GM19455 (cell line): ENCODE results near the gene DDTL.
A peak's percentile ranks its signal among the peaks of the same experiment; 100 is the strongest.
"Not testable (repeated sequence)": the region's sequence is repeated elsewhere in the genome, so short reads cannot be mapped to it uniquely, and the experiment has no call there.

ENCODE experiments used
- ATAC-seq: cut with Tn5 transposase; IDR thresholded peaks from one replicate; pipeline ENCODE4 v1.9.1; 2021; ENCODE audit not compliant: unreplicated experiment

Gene DDTL

DNA sequence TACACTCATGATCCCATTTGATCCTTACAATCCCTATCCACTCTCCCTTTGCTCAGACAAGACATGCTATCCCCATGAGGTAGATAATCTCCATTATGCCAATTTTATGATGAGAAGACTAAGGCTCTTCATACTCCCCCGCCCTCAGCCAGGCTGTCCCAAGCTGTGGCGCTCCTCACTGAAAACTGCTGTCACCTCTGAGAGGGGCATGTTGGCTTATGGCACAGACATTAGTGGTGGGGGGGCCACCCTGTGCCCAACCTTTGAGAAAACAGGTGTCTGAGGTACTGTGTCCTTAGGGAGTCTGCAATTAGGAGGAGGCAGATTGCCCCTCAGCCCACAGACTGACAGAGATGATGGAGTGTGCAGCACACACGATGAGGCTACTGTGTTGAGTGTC, 2.4 kb downstream of the DDTL start:
- ATAC-seq, result no peak

DNA sequence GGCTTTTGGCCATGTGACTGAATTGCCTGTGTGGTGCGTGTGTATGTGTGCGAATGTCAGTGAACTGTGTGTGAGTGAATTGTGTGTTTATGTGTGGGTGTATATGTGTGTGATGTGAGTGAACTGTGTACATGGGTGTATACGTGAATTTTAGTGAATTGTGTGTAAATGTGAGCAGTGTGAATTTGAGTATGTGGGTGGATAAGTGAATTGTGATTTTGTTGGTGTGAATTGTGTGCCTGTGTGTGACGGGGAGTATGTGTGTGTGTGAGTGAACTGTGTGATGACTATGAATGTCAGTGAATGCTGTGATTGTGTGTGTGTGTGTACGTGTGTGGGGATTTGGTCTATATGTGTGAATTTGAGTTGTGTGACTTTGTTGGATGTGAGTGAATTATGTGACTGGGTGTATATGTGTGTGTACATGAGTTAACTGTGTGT, 3.5 kb downstream of the DDTL start:
- ATAC-seq, result no peak

GRCh38 chr22:23970816-23971486, 4.3 kb downstream of the DDTL start:
- ATAC-seq, result no peak

- ATAC-seq, result not testable (repeated sequence)
Measured at GRCh38 chr22:23971927-23972326, 5.2 kb downstream of the DDTL start.

GRCh38 chr22:23974345-23974744, 7.7 kb downstream of the DDTL start, which contains the start of gene DDT:
Gene DDT (minus strand): TSS chr22:23974441. CDS start chr22:23974414, 27 bp downstream.
- ATAC-seq, result peak; percentile 92

DNA sequence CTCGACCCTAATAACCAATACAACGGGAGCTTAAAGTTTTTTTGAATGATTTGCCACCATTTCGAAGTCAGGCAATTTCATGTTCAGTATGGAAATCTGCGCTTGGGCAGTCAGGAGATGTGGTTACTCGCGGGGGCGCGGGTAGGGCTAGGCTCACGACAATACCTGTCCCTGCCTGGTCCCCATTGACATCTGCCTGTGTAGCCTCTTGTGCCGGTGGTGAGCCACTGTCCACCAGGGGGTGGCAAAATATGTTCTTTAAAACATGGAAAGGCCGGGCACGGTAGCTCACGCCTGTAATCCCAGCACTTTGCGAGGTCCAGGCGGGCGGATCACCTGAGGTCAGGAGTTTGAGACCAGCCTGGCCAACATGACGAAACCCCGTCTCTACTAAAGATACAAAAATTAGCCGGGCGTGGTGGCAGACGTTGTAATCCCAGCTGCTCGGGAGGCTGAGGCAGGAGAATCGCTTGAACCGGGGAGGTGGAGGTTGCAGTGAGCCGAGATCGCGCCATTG, 8.2 kb downstream of the DDTL start:
- ATAC-seq, result not testable (repeated sequence)

- not testable (repeated sequence) for ATAC-seq
Measured at GRCh38 chr22:23977304-23977703, 10.6 kb downstream of the DDTL start.

GRCh38 chr22:23979557-23980240, 13.0 kb downstream of the DDTL start, which contains the start of gene GSTT2:
Gene GSTT2 (plus strand): TSS chr22:23980134.
- ATAC-seq, result not testable (repeated sequence)

GRCh38 chr22:23980567-23980966, 13.9 kb downstream of the DDTL start:
- ATAC-seq, result not testable (repeated sequence)

DNA sequence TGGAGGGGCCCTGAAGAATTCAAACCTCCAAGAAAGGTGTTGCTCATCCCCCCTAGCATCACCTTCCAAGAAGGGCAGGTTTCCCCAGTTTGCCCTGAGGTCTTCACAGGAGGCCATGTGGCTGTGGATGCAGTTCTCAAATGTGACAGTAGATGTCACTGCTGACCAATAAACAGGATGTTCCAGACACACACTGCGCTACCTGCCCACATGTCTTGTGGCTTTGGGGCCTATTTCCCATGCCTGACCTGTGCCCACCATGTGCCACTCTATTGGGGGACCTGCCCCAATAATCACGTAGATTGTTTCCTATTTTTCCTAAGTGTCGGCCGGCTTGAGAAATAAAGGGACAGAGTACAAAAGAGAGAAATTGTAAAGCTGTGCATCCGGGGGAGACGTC, 17.7 kb downstream of the DDTL start:
- no peak for ATAC-seq

- ATAC-seq, result not testable (repeated sequence)
Measured at GRCh38 chr22:23986089-23986488, 19.4 kb downstream of the DDTL start.

DNA sequence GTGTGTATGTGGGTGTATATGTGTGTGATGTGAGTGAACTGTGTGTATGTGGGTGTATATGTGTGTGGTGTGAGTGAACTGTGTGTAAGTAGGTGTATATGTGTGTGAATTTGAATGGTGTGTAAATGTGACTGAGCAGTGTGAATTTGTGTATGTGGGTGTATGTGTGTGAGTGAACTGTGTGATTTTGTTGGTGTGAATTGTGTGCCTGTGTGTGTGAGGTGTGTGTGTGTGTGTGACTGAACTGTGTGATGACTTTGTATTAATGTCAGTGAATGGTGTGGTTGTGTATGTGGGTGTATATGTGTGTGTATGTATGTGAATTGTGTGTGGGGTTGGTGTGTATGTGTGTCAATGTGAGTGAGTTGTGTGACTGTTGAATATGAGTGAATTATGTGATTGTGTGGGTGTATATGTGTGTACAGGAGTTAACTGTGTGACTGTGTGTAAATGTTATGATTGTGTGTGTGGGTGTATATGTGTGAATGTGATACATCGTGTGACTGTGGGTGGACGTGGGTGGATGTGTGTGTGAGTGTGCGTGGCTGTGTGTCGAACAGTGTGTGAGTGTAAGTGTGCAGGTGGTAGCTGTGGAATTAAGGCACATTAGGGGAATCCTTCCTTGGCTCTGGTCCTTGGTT, 20.0 kb downstream of the DDTL start:
- not testable (repeated sequence) for ATAC-seq

- ATAC-seq, result not testable (repeated sequence)
Measured at GRCh38 chr22:23989583-23990244, 23.0 kb downstream of the DDTL start.

DNA sequence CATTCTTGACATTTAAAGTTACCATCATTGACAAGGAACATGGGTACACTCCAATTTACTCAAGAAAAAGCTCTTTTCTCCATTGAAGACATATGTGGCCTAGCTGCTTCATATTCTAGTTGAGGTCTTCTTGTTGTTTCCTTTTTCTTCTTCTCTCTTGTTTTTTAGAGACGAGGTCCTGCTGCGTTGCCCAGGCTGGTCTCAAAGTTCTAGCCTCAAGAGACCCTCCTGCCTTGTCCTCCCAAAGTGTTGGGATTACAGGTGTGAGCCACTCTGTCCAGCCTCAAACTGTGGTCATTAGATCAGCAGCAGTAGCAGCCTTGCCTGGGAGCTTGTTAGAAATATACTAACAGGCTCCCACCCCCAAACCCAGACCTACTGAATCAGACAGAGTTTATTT, 26.4 kb downstream of the DDTL start:
- ATAC-seq, result not testable (repeated sequence)

DNA sequence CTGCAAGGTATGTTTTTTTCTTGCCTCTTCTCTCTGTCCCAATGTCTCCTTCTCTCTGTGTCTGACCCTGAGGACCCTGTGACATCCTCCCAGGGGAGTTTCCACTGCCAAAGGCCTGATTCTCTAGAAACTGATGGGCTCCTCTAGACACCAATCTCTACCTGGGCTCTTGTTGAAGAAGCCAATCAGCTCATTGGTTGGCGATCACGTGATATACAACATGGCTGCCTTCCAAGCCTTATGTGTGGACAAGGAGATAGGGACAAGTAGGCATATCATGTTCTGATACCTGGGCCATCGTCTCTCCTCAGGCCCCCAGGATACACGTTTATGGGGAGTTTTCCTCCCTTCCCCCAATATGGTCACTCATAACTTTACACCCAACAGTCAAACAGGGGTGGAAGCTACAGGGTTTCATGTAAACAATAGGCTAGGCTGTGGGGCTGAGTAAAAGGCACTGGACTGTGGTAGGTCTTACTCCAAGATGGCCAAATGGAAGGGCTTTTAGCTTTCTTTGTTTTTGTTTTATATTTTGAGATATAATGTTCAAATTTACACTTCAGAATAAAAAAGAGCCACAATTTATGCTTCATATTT, 27.0 kb downstream of the DDTL start:
- not testable (repeated sequence) for ATAC-seq

- no peak for ATAC-seq
Measured at GRCh38 chr22:23997092-23997491, 30.4 kb downstream of the DDTL start.

GRCh38 chr22:23999779-24000178, 33.1 kb downstream of the DDTL start:
- not testable (repeated sequence) for ATAC-seq

DNA sequence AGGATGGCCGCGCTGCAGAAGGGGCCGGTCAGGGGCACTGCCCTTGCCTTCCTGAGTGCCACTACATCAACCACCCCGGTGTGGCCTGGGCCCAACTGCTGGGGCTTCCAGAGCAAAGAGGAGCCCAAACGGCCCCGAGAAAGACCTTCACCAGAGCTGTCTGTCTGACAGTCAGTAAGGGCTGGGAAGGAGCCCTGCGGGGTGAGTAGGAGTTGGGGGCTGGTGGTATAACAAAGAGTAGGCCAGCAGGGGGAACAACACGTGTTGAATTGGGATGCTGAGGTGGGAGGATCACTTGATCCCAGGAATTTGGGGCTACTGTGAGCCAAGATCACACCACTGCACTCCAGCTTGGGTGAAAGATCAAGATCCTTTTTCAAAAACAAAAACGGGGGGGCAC, 34.6 kb downstream of the DDTL start:
- no peak for ATAC-seq

- no peak for ATAC-seq
Measured at GRCh38 chr22:24002272-24002671, 35.6 kb downstream of the DDTL start.

DNA sequence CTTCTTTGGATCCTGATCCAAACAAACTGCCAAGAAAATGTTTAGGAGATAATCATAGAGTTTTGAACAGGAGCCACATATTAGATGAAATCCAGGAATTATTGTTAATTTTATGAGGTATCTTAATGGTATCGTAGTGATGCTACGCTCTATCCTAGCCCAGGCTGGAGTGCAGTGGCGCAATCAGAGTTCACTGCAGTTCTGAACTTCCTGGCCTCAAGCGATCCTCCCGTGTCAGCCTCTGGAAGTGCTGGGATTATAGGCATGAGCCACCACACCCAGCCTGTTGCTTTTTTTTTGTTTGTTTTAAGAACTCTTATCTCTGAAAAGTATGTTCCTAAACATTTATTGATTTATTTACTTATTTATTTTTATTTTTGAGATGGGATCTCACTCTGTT, 36.2 kb downstream of the DDTL start:
- no peak for ATAC-seq

DNA sequence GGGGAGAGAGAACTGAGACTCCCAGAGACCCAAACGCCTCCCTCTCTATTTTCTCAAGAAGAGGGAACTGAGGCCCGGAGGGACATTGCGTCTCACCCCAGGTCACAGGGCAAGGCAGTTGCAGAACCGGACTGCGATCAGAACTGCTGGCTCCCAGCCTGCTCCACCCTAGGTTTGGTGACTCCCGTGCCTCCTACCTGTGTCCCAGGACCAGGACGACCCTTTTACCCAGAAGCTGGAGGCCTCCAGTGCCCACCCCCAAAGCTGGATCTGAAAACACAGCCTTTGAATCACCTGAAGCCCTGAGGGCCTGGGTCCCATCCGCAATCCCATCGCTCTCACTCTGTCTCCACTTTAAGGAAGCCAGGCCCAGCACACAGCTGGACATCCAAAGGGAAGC, 37.2 kb downstream of the DDTL start:
- ATAC-seq, result no peak
